GM19438 (cell line): ENCODE results near the gene F7.
"Not testable (repeated sequence)": the region's sequence is repeated elsewhere in the genome, so short reads cannot be mapped to it uniquely, and the experiment has no call there.

ENCODE experiments used
- ATAC-seq: cut with Tn5 transposase; IDR thresholded peaks from one replicate; pipeline ENCODE4 v1.9.1; 2021; ENCODE audit warnings: low read depth; ENCODE audit not compliant: unreplicated experiment

F7 gene

DNA sequence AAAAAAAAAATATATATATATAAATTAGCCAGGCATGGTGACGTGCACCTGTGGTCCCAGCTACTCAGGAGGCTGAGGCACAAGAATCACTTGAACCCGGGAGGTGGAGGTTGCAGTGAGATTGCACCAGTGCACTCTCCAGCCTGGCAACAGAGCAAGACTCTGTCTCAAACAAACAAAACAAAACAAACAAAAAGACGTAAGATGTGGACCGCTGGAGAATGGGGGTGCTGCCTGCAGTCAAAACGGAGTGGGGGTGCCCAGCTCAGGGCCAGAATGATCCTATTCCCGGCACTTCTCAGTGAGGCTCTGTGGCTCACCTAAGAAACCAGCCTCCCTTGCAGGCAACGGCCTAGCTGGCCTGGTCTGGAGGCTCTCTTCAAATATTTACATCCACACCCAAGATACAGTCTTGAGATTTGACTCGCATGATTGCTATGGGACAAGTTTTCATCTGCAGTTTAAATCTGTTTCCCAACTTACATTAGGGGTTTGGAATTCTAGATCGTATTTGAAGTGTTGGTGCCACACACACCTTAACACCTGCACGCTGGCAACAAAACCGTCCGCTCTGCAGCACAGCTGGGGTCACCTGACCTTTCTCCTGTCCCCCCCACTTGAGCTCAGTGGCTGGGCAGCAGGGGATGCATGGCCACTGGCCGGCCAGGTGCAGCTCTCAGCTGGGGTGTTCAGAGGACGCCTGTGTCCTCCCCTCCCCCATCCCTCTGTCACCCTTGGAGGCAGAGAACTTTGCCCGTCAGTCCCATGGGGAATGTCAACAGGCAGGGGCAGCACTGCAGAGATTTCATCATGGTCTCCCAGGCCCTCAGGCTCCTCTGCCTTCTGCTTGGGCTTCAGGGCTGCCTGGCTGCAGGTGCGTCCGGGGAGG, at the start of gene F7:
F7 (plus strand) TSS at position 760 of the 889 bp plus-strand sequence; CDS start at position 811, 51 bp downstream.
- no peak for ATAC-seq

DNA sequence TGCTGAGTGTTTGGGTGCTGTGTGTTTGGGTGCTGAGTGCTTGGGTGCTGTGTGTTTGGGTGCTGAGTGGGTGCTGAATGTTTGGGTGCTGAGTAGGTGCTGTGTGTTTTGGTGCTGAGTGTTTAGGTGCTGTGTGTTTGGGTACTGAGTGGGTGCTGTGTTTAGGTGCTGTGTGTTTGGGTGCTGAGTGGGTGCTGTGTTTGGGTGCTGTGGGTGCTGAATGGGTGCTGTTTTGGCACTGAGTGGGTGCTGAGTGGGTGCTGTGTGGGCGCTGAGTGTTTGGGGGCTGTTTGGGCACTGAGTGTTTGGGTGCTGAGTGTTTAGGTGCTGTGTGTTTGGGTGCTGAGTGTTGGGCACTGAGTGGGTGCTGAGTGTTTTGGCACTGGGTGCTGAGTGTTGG, 48.5 kb upstream of the F7 start:
- ATAC-seq, result no peak

DNA sequence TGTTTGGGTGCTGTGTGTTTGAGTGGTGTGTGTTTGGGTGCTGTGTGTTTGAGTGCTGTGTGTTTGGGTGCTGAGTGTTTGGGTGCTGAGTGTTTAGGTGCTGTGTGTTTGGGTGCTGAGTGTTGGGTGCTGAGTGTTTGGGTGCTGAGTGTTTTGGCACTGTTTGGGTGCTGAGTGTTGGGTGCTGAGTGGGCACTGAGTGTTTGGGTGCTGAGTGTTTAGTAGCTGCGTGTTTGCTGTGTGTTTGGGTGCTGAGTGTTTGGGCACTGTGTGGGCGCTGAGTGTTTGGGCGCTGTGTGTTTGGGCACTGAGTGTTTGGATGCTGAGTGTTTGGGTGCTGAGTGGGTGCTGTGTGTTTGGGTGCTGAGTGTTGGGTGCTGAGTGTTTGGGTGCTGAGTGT, 48.0 kb upstream of the F7 start:
- ATAC-seq, result not testable (repeated sequence)

DNA sequence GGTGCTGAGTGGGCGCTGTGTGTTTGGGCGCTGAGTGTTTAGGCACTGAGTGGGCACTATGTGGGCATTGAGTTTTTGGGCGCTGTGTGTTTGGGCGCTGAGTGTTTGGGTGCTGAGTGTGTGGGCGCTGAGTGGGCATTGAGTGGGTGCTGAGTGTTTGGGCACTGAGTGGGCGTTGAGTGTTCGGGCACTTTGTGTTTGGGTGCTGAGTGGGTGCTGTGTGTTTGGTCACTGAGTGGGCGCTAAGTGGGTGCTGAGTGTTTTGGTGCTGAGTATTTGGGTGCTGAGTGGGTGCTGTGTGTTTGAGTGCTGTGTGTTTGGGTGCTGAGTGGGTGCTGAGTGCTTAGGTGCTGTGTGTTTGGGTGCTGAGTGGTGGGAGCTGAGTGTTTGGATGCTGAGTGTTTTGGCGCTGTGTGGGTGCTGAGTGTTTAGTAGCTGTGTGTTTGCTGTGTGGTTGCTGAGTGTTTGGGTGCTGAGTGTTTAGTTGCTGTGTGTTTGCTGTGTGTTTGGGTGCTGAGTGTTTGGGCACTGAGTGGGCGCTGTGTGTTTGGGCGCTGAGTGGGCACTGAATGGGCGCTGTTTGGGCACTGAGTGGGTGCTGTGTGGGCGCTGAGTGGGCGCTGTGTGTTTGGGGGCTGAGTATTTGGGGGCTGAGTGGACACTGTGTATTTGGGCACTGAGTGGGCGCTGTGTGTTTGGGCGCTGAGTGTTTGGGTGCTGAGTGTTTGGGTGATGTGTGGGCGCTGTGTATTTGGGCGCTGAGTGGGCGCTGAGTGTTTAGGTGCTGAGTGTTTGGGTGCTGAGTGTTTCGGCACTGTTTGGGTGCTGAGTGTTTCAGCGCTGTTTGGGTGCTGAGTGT, 47.2 kb upstream of the F7 start:
- ATAC-seq, result no peak

DNA sequence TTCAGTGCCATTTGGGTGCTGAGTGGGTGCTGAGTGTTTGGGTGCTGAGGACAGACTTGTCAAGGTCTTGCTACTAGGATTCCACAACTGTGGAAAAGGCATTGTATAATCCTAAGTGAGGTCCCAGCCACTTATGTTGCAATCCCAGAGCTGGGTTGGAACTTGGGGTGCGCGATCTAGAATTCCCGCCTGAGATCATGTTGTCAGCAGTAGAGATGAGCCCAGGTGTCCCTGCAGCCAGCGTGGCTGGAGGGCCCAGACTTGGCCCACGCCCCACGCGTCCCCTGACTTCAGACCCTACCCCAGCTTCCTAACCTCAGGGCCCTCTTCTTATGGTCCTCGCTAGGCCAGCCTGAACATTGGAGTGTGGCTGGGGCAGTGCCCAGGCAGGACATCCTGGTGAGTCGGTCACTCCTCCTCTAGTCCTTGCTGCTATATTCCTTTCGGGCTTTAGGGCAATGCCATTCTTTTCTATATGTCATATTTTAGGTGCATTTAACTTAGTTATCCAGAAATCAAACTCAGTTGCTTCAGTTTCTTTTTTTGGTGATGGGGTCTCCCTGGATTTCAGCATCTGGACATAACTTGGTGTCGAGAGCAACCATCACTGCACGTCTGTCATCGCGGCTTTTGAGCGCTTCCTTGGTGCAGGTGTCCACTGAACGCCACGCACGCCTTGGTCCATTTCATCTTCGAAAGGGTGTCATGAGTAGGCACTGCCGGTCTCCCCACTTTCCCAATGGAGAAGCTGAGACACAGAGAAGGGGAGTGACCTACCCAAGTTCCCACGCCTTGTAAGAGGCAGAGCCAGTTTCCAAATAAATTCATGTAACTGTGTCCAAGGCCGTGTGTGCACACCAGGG, 46.4 kb upstream of the F7 start:
- no peak for ATAC-seq

DNA sequence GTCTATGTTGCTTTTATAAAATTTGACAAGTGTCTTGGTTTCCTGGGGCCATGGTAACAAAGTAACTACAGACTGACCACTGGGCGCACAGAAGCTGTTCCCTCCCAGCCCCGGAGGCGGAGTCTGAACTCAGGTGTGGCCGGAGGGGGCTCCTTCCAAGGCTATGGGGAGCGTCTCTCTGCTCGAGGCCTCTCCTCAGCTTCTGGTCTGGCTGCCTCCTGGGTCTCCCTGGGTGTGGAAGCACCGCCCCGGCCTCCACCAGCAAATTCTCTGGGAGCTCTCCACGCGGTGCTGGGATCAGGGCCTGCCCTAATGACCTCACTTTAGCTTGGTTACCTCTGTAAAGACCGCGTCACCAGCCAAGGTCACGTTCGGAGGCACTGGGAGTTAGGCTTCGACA, 45.7 kb upstream of the F7 start:
- ATAC-seq, result no peak

DNA sequence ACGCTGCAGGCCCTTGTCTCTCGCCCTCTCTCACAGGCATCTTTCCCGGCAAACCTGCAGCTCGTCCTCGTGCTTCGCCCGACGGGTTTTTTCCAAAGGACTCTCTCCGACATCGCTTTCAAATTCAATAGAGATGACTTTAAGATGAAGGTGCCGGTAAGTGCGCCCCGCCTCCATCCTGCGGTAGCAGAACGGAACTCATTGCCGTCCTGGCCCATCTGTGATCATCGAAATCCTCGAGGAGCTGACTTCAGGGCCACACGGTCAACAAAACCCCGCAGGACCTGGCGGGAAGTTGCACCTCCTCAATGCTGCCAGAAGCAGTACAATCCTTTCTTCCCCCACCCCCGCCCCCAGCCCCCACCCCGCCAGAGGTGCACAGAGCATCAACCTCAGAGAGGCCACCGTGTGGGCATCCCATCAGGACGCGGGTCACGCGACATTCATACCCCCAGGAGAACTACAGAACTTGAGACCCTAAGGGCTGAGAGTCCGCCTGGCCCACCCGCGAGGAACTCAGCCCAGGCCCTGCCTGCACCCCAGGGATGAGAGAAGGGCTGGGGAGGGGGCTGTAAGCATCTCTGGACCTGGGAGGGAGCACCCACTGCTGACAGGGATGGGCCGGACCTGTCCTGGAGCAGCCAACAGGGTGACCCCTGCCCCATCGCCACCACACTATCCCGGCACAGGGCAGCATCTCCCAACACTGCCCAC, 44.9 kb upstream of the F7 start:
- no peak for ATAC-seq

DNA sequence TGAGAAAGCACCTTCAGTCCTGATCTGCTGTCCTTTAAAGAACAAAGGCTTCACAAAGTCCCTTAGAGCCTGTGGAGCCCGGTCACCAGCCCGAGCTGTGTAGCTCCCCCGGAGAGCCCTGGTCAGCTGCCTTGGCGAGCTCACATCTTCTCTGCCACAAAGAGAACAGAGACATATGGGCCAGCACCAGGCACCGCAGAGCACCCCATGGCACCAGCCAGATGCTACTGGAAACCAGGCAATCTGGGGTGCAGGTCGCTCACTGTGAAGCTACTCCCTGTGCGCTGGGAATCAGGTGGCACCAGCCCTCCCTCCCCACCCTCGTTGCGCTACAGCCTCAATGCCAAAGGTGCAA, 44.3 kb upstream of the F7 start:
- no peak for ATAC-seq

DNA sequence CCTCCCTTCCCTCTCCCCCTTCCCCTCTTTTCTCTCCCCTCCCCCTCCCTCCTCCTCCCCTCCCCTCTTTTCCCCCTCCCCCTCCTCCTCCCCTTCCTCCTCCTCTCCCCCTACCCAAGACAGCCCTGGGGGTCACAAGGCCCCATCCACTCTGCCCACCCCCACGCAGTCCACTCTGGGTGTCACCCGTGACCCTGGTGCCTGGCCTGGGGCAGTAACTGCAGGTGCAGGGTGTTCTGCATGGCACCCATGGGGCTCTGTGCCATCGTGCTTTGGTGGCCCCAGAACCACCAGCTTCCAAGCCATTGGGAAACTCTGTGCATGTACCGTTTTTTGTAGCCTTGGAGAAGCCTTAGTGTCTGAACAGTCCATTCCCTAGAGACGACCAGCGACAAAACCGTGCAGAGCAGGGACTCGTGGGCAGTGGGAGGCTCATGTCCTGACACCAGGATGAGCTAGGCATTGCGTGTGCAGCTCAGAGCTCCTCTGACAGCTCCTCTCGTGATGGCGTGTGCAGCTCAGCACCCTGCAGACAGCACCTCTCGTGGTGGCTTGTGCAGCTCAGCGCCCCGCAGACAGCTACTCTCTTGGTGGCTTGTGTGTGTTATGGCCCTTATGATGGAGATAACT, 43.7 kb upstream of the F7 start:
- no peak for ATAC-seq

DNA sequence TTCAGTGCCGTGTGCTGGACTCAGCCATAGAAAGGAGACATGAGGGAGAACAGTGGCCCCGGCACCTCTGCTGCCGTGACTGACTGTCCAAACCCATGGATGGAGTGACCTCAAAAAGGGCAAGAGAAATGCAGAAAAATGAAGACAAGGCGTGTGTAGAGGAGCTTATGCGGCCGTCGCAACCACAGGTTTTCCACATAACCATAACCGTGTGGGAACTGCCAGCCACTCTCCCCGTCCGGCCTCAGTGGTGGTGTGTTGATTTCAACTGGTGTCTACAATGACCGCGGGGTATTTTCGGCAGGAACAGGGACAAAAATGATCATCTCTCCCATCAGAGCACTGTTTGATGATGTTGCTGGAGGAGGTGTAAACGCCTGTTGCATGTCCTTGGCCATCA, 42.9 kb upstream of the F7 start:
- ATAC-seq, result no peak

DNA sequence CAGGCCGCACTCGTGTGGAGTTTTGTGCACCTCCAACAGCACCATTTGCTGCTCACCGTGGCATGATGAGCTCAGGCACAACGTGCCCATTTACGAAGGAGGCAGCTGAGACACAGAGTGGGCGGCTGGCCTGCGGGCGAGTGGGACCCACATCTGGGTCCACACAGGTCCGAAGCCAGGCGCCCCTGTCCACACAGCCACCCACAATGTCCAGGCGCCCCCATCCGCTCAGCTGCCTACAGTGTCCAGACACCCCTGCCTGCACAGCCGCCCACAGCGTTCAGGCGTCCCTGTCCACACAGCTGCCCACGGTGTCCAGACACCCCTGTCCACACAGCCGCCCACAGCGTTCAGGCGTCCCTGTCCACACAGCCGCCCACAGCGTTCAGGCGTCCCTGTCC, 42.5 kb upstream of the F7 start:
- ATAC-seq, result no peak

DNA sequence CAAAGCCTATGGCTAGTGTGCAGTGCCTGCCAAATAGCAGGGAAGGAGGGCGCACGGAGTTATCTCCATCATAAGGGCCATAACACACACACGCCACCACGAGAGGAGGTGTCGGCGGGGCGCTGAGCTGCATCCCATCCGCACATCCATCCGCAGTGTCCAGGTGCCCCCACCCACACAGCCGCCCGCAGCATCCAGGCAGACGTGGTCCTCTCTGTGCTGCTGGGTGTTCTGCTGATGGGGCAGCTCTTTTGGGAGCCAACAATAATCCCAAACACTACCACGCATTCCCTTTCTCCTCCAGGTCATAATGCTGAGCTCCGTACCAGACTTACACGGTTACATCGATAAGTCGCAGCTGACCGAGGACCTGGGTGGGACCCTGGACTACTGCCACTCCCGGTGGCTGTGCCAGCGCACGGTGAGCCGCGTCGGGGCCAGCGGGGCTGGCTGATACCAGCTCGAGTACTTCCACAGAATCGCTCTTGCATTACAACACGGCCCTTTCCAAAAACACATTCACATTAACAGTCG, 41.5 kb upstream of the F7 start:
- ATAC-seq, result no peak

DNA sequence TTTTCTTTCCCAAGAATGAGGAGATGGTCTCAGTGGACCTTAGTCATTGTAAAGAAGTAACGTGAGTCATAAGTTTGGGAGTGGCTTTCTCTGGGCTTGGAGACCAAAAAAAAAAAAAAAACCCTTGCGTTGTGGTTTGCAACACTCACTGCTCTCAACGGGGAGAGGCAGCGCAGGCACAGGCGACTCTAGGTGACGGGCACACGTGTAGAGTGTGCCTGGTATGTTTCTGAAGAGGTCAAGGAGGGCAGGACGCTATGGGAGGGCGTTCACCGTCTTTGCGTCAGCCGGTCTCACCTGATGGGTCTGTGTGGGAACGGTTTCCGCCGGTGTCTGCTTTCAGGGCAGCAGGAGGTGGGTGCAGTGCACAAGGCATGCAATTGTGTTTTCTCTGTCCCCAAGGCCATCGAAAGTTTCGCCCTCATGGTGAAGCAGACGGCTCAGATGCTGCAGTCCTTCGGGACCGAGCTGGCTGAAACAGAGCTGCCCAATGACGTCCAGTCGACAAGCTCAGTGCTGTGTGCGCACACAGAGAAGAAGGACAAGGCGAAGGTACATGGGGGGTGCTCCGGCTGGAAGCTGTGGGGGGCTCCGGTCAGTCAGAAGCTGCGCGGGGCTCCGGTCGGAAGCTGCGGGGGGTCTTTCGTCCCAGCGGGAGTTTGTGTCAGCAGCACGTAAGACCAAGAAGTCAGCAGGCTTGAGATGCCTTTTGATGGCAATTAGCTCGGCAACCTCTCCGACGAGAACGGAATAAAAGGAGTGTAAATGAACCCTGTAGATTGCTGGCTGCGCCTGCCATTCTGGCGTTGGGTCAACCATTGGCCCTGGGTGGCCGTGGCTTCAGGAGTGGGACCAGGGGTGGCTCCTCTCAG, 40.8 kb upstream of the F7 start:
- ATAC-seq, result no peak

DNA sequence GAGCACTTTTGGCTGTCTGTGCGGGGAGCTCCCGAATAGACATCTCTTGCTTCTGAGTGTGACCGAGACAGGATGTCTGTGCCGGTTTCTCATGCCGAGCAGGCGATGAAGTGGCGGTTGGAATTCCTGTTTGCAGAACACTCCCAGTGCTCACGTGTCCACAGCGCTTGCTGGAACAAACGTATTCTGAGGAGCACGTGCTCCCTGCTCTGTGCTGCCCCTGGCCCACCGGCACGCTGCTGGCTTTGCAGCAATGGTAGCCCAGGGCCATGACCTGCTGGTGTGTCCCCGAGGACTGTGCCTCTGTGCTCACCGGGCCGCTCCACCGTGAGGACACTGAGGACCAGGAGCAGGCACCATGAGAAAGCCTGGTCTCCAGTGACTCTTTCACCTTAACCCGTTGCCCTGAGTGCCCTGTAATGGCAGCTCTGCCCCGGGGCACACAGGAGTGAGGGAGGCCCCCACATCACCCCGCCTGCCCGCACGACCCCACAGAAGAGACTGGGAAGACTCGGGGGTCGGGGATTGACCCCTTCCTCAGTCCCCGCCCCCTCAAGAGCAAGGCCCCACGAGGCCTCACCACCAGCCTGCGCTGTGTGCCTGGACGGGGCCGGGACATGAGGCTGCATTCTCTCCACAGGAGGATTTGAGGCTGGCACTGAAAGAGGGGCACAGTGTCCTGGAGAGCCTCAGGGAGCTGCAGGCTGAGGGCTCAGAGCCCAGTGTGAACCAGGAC, 40.0 kb upstream of the F7 start:
- ATAC-seq, result no peak

DNA sequence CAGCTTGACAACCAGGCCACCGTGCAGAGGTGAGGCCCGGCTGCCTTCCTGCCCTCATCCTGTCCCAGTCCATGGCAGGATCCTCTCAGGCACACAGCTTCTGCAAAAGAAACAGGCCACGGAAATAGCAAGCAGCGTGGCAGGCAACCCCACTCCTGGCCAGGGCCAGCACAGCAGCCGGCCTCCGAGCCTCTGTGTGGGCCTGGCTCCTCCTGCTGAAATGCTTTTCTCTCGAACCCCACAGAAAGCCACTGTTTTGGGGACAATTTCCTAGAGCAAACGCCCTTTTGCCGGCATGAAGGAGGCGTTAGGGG, 39.5 kb upstream of the F7 start:
- no peak for ATAC-seq

DNA sequence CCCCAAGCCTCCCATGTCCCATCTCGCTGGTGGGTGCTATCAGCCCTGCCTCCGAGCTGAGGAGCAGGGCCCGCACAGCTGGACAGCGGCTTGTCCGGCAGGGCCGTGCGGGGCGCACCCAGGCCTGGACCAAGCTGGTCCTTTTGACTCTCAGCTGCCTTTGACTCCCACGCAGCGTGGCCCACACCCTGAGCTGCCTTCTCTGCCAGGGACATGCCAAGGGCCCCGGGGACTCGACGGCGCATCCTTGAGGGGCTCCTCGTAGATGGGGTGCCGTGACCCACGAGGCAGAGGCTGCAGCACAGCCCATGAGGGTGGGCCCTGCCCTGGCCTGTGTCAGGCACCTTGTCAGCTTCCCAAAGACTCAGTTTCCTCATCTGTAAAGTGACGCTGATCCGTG, 38.8 kb upstream of the F7 start:
- no peak for ATAC-seq

DNA sequence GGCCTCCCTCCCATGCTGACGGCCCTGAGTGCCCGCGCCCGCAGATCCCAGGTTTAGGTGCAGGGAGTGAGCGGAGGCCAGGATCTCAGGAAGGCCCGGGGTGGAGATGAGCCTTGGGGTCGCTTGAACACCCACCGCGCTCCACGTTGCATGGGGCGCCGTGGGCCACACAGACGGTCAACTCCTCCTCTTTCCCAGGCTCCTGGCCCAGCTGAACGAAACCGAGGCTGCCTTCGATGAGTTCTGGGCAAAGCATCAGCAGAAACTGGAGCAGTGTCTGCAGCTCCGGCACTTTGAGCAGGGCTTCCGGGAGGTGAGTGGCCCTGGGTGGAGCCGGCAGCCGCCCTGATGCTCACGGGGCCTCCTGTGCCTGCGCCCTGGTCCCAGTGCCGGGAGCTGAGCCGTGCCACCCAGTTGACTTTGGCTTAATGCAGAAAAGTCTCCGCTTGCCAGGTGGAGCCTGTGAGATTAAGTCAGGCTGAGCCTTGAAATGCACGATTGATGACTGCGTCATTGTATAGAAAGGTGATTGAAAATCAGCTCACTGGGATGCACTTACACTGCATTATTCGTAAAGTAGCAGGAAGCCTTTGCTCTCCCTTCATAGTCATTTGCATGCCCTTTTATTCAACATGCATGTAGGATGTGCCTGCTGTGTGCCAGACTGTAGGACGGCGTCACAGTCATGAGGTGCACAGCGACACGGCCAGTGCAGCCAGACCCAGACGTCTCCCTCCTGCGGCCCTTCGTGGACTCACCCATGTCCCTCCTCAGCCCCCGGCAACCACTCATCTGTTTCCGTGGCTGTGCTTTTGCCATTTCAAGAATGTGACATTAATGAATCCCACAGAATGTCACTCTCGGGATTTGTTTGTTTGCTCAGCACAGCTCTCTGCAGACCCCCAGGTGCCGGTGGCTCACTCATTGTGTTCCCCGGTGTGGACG, 35.5 kb upstream of the F7 start:
- ATAC-seq, result no peak
